Measurements from ENCODE around the gene METTL25.
A peak's percentile ranks its signal among the peaks of the same experiment; 100 is the strongest.
"Not testable (repeated sequence)": the region's sequence is repeated elsewhere in the genome, so short reads cannot be mapped to it uniquely, and the experiment has no call there.

METTL25 gene

GRCh38 chr12:82329508-82329907 lies 28.8 kb upstream of the METTL25 start:
- no peak overlapping the region for H3K27ac ChIP-seq
- TF ChIP-seq, protein P1, sequence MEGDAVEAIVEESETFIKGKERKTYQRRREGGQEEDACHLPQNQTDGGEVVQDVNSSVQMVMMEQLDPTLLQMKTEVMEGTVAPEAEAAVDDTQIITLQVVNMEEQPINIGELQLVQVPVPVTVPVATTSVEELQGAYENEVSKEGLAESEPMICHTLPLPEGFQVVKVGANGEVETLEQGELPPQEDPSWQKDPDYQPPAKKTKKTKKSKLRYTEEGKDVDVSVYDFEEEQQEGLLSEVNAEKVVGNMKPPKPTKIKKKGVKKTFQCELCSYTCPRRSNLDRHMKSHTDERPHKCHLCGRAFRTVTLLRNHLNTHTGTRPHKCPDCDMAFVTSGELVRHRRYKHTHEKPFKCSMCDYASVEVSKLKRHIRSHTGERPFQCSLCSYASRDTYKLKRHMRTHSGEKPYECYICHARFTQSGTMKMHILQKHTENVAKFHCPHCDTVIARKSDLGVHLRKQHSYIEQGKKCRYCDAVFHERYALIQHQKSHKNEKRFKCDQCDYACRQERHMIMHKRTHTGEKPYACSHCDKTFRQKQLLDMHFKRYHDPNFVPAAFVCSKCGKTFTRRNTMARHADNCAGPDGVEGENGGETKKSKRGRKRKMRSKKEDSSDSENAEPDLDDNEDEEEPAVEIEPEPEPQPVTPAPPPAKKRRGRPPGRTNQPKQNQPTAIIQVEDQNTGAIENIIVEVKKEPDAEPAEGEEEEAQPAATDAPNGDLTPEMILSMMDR (conservative IDR thresholded peaks at IDR 0.05), result peak; percentile 16
- TF ChIP-seq ZFX (IDR thresholded peaks at IDR 0.05), result no peak

DNA sequence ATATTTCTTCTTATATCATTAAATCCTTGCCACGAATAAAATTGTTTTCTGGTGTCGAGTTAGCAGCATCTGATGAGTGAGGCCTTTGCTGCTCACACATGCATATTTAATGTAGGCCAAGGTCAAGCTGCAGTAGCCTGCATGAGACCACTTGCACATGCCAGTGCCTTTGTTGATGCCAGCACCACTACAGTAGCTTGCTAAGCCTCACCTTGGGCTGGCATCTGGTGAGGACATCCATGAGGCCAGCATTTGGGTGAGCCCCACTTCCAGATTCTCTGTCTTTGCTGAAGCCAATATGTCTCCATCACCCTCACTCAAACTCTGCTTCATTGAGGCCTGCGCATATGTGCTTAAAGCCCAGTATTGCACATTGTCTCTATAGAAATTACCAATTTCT lies 8.2 kb upstream of the METTL25 start:
- no peak overlapping the region for H3K27ac ChIP-seq
- no peak for TF ChIP-seq ZFX (IDR thresholded peaks at IDR 0.05)
- TF ChIP-seq, protein P1 (conservative IDR thresholded peaks at IDR 0.05), result no peak

DNA sequence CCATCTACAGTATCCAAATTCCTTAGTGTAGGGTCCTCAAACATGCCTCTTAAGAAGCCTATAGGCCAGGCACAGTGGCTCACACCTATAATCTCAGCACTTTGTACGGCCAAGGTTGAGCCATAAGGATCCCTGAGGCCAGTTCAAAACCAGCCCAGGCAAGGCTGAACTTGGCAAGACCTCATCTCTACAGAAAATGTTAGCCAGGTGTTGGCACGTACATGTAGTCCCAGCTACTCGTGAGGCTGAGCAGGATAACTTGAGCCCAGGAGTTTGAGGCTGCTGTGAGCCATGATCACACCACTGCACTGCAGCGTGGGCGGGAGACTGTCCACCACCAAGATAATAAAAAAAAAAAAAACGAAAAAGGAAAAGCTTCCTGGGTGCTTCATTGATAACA lies 6.9 kb upstream of the METTL25 start:
- TF ChIP-seq, protein P1 (conservative IDR thresholded peaks at IDR 0.05), result no peak
- TF ChIP-seq ZFX (IDR thresholded peaks at IDR 0.05), result no peak
- no peak overlapping the region for H3K27ac ChIP-seq

DNA sequence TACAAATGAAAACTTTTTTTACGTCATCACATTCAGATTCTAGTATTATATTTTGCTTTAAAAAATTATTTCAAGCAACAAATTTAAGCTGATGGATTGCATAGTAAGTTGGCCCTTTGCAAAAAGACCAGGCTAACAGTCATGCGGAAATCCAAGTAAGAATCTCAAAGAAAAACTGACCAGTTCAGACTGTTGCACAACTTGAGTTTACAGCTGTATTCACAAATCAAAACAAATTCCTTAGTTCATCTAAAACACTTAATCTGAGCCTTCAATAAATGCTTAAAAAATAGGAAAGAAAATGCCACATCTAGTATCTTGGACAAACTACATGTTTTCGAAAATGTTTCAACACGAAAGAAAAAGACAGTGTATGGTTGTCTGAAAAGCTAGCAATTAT lies 989 bp upstream of the METTL25 start:
- no peak overlapping the region for H3K27ac ChIP-seq
- TF ChIP-seq ZFX (IDR thresholded peaks at IDR 0.05), result no peak
- TF ChIP-seq, protein P1 (conservative IDR thresholded peaks at IDR 0.05), result no peak

- TF ChIP-seq ZFX (IDR thresholded peaks at IDR 0.05), result no peak
- TF ChIP-seq, protein P1 (conservative IDR thresholded peaks at IDR 0.05), result no peak
- H3K27ac ChIP-seq, result peak overlapping the region; percentile 82
Measured at GRCh38 chr12:82357845-82358199, 507 bp upstream of the METTL25 start.

GRCh38 chr12:82359115-82359478 lies 768 bp downstream of the METTL25 start:
- peak overlapping the region; percentile 82 for H3K27ac ChIP-seq
- no peak for TF ChIP-seq ZFX (IDR thresholded peaks at IDR 0.05)
- TF ChIP-seq, protein P1 (conservative IDR thresholded peaks at IDR 0.05), result no peak

DNA sequence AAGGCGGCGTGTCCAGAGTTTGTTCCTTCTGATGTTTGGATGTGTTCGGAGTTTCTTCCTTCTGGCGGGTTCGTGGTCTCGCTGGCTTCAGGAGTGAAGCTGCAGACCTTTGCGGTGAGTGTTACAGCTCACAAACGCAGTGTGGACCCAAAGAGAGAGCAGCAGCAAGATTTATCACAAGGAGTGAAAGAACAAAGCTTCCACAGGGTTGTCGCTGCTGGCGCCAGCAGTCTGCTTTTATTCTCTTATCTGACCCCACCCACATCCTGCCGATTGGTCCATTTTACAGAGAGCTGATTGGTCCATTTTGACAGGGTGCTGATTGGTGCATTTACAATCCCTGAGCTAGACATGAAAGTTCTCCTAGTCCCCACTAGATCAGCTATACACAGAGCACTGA lies 2.5 kb downstream of the METTL25 start:
- H3K27ac ChIP-seq, result not testable (repeated sequence)

- H3K27ac ChIP-seq, result no peak overlapping the region
- no peak for TF ChIP-seq ZFX (IDR thresholded peaks at IDR 0.05)
- TF ChIP-seq, protein P1 (conservative IDR thresholded peaks at IDR 0.05), result no peak
Measured at GRCh38 chr12:82361461-82361915, 3.2 kb downstream of the METTL25 start.

Measured in C4-2B (cell line).